ENCODE measurements around the gene PRPSAP2.
"Not testable (repeated sequence)": the region's sequence is repeated elsewhere in the genome, so short reads cannot be mapped to it uniquely, and the experiment has no call there.

The PRPSAP2 gene

GRCh38 chr17:18916816-18917500 lies 59.0 kb downstream of the PRPSAP2 start:
- peaks cover 26% of the 10 kb centered on the region for H3K4me1 Mint-ChIP-seq
- peaks cover 33% of the 10 kb centered on the region for H3K36me3 Mint-ChIP-seq
- ATAC-seq (ENCODE audit: low read depth) (no peak), DNase-seq (ENCODE audit: low spot score in 2 of 2) (no peak)
- no peak overlapping the region for H3K4me3 Mint-ChIP-seq
- H3K9me3 Mint-ChIP-seq: no peaks in the 10 kb centered on the region
- peak overlapping the region; percentile 58 for H3K27ac Mint-ChIP-seq
- no peaks in the 10 kb centered on the region for H3K27me3 Mint-ChIP-seq

- Mint-ChIP-seq H3K9me3 (no peaks in the 10 kb centered on the region), H3K36me3 (peaks cover 29% of the 10 kb centered on the region), H3K27me3 (no peaks in the 10 kb centered on the region), H3K4me3 (no peak overlapping the region), H3K27ac (peak overlapping the region; percentile 58), H3K4me1 (peaks cover 30% of the 10 kb centered on the region)
- no peak for DNase-seq (ENCODE audit: low spot score in 2 of 2)
- ATAC-seq (ENCODE audit: low read depth): no peak
Measured at GRCh38 chr17:18917506-18918032, 59.6 kb downstream of the PRPSAP2 start.

GRCh38 chr17:18919963-18920362 lies 62.0 kb downstream of the PRPSAP2 start:
- no peaks in the 10 kb centered on the region for H3K27me3 Mint-ChIP-seq
- peaks cover 35% of the 10 kb centered on the region for H3K4me1 Mint-ChIP-seq
- DNase-seq (ENCODE audit: low spot score in 2 of 2): no peak
- no peak for ATAC-seq (ENCODE audit: low read depth)
- peaks cover 19% of the 10 kb centered on the region for H3K36me3 Mint-ChIP-seq
- H3K9me3 Mint-ChIP-seq: no peaks in the 10 kb centered on the region
- H3K27ac Mint-ChIP-seq: peak overlapping the region; percentile 75
- no peak overlapping the region for H3K4me3 Mint-ChIP-seq

- no peaks in the 10 kb centered on the region for H3K27me3 Mint-ChIP-seq
- H3K9me3 Mint-ChIP-seq: no peaks in the 10 kb centered on the region
- H3K36me3 Mint-ChIP-seq: peaks cover 19% of the 10 kb centered on the region
- H3K4me3 Mint-ChIP-seq: peak overlapping the region; percentile 61
- ATAC-seq (ENCODE audit: low read depth) (no peak), DNase-seq (ENCODE audit: low spot score in 2 of 2) (no peak)
- H3K27ac Mint-ChIP-seq: peak overlapping the region; percentile 53
- peaks cover 38% of the 10 kb centered on the region for H3K4me1 Mint-ChIP-seq
Measured at GRCh38 chr17:18920911-18921441, 63.0 kb downstream of the PRPSAP2 start.

GRCh38 chr17:18921485-18921884 lies 63.6 kb downstream of the PRPSAP2 start:
- H3K4me3 Mint-ChIP-seq: peak overlapping the region; percentile 61
- H3K27ac Mint-ChIP-seq: peak overlapping the region; percentile 53
- peaks cover 19% of the 10 kb centered on the region for H3K36me3 Mint-ChIP-seq

GRCh38 chr17:18921912-18922451 lies 64.1 kb downstream of the PRPSAP2 start:
- Mint-ChIP-seq H3K27ac (peak overlapping the region; percentile 53), H3K4me1 (peaks cover 36% of the 10 kb centered on the region), H3K27me3 (no peaks in the 10 kb centered on the region), H3K36me3 (peaks cover 19% of the 10 kb centered on the region), H3K9me3 (no peaks in the 10 kb centered on the region), H3K4me3 (peak overlapping the region; percentile 71)
- ATAC-seq (ENCODE audit: low read depth): peak; percentile 71
- DNase-seq (ENCODE audit: low spot score in 2 of 2): no peak

More at GRCh38 chr17:18921485-18921884, 63.6 kb downstream of the PRPSAP2 start:
- H3K27me3 Mint-ChIP-seq: no peaks in the 10 kb centered on the region
- H3K9me3 Mint-ChIP-seq: no peaks in the 10 kb centered on the region
- ATAC-seq (ENCODE audit: low read depth) (no peak), DNase-seq (ENCODE audit: low spot score in 2 of 2) (no peak)
- peaks cover 38% of the 10 kb centered on the region for H3K4me1 Mint-ChIP-seq

GRCh38 chr17:18922596-18922995 lies 64.7 kb downstream of the PRPSAP2 start:
- not testable (repeated sequence) for ATAC-seq (ENCODE audit: low read depth); DNase-seq (ENCODE audit: low spot score in 2 of 2); H3K27ac Mint-ChIP-seq; H3K27me3 Mint-ChIP-seq; H3K4me3 Mint-ChIP-seq; H3K9me3 Mint-ChIP-seq
- Mint-ChIP-seq H3K36me3 (peaks cover 16% of the 10 kb centered on the region), H3K4me1 (peaks cover 33% of the 10 kb centered on the region)

GRCh38 chr17:18925187-18925586 lies 67.3 kb downstream of the PRPSAP2 start:
- Mint-ChIP-seq H3K27ac (no peak overlapping the region), H3K27me3 (no peaks in the 10 kb centered on the region), H3K4me1 (peaks cover 23% of the 10 kb centered on the region), H3K9me3 (no peaks in the 10 kb centered on the region), H3K4me3 (no peak overlapping the region), H3K36me3 (peaks cover 24% of the 10 kb centered on the region)
- ATAC-seq (ENCODE audit: low read depth) (no peak), DNase-seq (ENCODE audit: low spot score in 2 of 2) (no peak)

- no peaks in the 10 kb centered on the region for H3K9me3 Mint-ChIP-seq
- H3K36me3 Mint-ChIP-seq: peaks cover 30% of the 10 kb centered on the region
- H3K27me3 Mint-ChIP-seq: no peaks in the 10 kb centered on the region
- ATAC-seq (ENCODE audit: low read depth) (no peak), DNase-seq (ENCODE audit: low spot score in 2 of 2) (no peak)
- H3K4me1 Mint-ChIP-seq: peaks cover 12% of the 10 kb centered on the region
- no peak overlapping the region for H3K4me3 Mint-ChIP-seq
- H3K27ac Mint-ChIP-seq: no peak overlapping the region
Measured at GRCh38 chr17:18928628-18929125, 70.7 kb downstream of the PRPSAP2 start.

- no peak overlapping the region for H3K4me3 Mint-ChIP-seq
- peaks cover 3% of the 10 kb centered on the region for H3K27me3 Mint-ChIP-seq
- H3K36me3 Mint-ChIP-seq: peaks cover 21% of the 10 kb centered on the region
- peaks cover 8% of the 10 kb centered on the region for H3K4me1 Mint-ChIP-seq
- ATAC-seq (ENCODE audit: low read depth) (peak; percentile 69), DNase-seq (ENCODE audit: low spot score in 2 of 2) (no peak)
- H3K27ac Mint-ChIP-seq: peak overlapping the region; percentile 63
- no peaks in the 10 kb centered on the region for H3K9me3 Mint-ChIP-seq
Measured at GRCh38 chr17:18932360-18933055, 74.6 kb downstream of the PRPSAP2 start.

- Mint-ChIP-seq H3K4me3 (no peak overlapping the region), H3K27ac (peak overlapping the region; percentile 63)
- DNase-seq (ENCODE audit: low spot score in 2 of 2): peak in 1 of 2 donors; percentile 33
Measured at GRCh38 chr17:18933102-18934058, 75.4 kb downstream of the PRPSAP2 start.

GRCh38 chr17:18937981-18938691 lies 80.2 kb downstream of the PRPSAP2 start:
- peaks cover 3% of the 10 kb centered on the region for H3K4me1 Mint-ChIP-seq
- H3K36me3 Mint-ChIP-seq: no peaks in the 10 kb centered on the region
- DNase-seq (ENCODE audit: low spot score in 2 of 2) (no peak), ATAC-seq (ENCODE audit: low read depth) (no peak)
- peaks cover 12% of the 10 kb centered on the region for H3K27me3 Mint-ChIP-seq
- no peak overlapping the region for H3K4me3 Mint-ChIP-seq
- H3K9me3 Mint-ChIP-seq: no peaks in the 10 kb centered on the region
- no peak overlapping the region for H3K27ac Mint-ChIP-seq

More at GRCh38 chr17:18933102-18934058, 75.4 kb downstream of the PRPSAP2 start:
- Mint-ChIP-seq H3K27me3 (peaks cover 3% of the 10 kb centered on the region), H3K36me3 (peaks cover 17% of the 10 kb centered on the region), H3K4me1 (peaks cover 8% of the 10 kb centered on the region), H3K9me3 (no peaks in the 10 kb centered on the region)
- ATAC-seq (ENCODE audit: low read depth): peak; percentile 85

GRCh38 chr17:18938692-18939023 lies 80.7 kb downstream of the PRPSAP2 start:
- H3K4me3 Mint-ChIP-seq: no peak overlapping the region
- no peak overlapping the region for H3K27ac Mint-ChIP-seq
- no peak for ATAC-seq (ENCODE audit: low read depth)
- DNase-seq (ENCODE audit: low spot score in 2 of 2): no peak
- H3K36me3 Mint-ChIP-seq: no peaks in the 10 kb centered on the region
- H3K9me3 Mint-ChIP-seq: no peaks in the 10 kb centered on the region
- H3K4me1 Mint-ChIP-seq: no peaks in the 10 kb centered on the region
- H3K27me3 Mint-ChIP-seq: peaks cover 12% of the 10 kb centered on the region

Data from memory B cell (primary cell).